ENCODE results near the gene PPM1F. TPM values are rescaled to one million over a fixed set of nuclear protein-coding genes. Genes with fewer than 3 reads are reported as not detected.

Gene PPM1F
- total RNA-seq, 1 donor from 2014 or later, result 23.6 TPM

GRCh38 chr22:21978564-21979386 lies 26.1 kb upstream of the PPM1F start:
- no peaks in the 10 kb centered on the region for H3K27me3 ChIP-seq (ENCODE audit: control insufficient read depth, insufficient read depth, low read length)
- TF ChIP-seq, protein P1, sequence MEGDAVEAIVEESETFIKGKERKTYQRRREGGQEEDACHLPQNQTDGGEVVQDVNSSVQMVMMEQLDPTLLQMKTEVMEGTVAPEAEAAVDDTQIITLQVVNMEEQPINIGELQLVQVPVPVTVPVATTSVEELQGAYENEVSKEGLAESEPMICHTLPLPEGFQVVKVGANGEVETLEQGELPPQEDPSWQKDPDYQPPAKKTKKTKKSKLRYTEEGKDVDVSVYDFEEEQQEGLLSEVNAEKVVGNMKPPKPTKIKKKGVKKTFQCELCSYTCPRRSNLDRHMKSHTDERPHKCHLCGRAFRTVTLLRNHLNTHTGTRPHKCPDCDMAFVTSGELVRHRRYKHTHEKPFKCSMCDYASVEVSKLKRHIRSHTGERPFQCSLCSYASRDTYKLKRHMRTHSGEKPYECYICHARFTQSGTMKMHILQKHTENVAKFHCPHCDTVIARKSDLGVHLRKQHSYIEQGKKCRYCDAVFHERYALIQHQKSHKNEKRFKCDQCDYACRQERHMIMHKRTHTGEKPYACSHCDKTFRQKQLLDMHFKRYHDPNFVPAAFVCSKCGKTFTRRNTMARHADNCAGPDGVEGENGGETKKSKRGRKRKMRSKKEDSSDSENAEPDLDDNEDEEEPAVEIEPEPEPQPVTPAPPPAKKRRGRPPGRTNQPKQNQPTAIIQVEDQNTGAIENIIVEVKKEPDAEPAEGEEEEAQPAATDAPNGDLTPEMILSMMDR (IDR thresholded peaks at IDR 0.05; ENCODE audit: insufficient read depth, low read length, poor library complexity, severe bottlenecking), result no peak
- no peak overlapping the region for H3K4me3 ChIP-seq (ENCODE audit: low read depth, low read length)
- no peak for DNase-seq (ENCODE audit: low read depth)
- H3K36me3 ChIP-seq (ENCODE audit: control insufficient read depth, insufficient read depth, low read length), result no peaks in the 10 kb centered on the region

- no peak for DNase-seq (ENCODE audit: low read depth)
- no peaks in the 10 kb centered on the region for H3K36me3 ChIP-seq (ENCODE audit: control insufficient read depth, insufficient read depth, low read length)
- TF ChIP-seq, protein P1 (IDR thresholded peaks at IDR 0.05; ENCODE audit: insufficient read depth, low read length, poor library complexity, severe bottlenecking), result no peak
- H3K4me3 ChIP-seq (ENCODE audit: low read depth, low read length), result no peak overlapping the region
- no peaks in the 10 kb centered on the region for H3K27me3 ChIP-seq (ENCODE audit: control insufficient read depth, insufficient read depth, low read length)
These were observed 25.2 kb upstream of the PPM1F start for GRCh38 chr22:21977814-21978213.

GRCh38 chr22:21975854-21976345 lies 23.3 kb upstream of the PPM1F start:
- no peak overlapping the region for H3K4me3 ChIP-seq (ENCODE audit: low read depth, low read length)
- H3K36me3 ChIP-seq (ENCODE audit: control insufficient read depth, insufficient read depth, low read length), result peaks cover 2% of the 10 kb centered on the region
- no peak for DNase-seq (ENCODE audit: low read depth)
- no peaks in the 10 kb centered on the region for H3K27me3 ChIP-seq (ENCODE audit: control insufficient read depth, insufficient read depth, low read length)
- TF ChIP-seq, protein P1 (IDR thresholded peaks at IDR 0.05; ENCODE audit: insufficient read depth, low read length, poor library complexity, severe bottlenecking), result no peak

DNA sequence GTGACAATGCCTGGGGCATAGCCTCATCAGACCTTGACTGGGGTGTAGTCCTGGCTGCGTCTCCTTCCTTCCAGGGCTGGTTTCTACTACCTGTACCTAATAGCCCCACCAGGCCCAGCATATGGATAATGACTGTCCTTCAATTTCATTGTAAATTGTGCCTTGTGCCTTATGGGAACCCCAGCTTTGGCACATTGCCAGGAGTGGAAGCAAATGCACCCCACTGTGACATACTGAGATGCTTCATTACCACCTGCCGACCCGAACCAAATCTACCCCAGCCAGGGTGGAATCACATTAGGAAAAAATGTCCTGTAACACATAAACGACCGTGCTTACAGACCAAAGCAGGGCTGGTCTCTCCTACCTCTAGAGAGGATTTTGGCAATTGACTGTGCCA lies 22.6 kb upstream of the PPM1F start:
- H3K27me3 ChIP-seq (ENCODE audit: control insufficient read depth, insufficient read depth, low read length), result no peaks in the 10 kb centered on the region
- TF ChIP-seq, protein P1 (IDR thresholded peaks at IDR 0.05; ENCODE audit: insufficient read depth, low read length, poor library complexity, severe bottlenecking), result no peak
- DNase-seq (ENCODE audit: low read depth), result no peak
- no peak overlapping the region for H3K4me3 ChIP-seq (ENCODE audit: low read depth, low read length)
- peaks cover 2% of the 10 kb centered on the region for H3K36me3 ChIP-seq (ENCODE audit: control insufficient read depth, insufficient read depth, low read length)

DNA sequence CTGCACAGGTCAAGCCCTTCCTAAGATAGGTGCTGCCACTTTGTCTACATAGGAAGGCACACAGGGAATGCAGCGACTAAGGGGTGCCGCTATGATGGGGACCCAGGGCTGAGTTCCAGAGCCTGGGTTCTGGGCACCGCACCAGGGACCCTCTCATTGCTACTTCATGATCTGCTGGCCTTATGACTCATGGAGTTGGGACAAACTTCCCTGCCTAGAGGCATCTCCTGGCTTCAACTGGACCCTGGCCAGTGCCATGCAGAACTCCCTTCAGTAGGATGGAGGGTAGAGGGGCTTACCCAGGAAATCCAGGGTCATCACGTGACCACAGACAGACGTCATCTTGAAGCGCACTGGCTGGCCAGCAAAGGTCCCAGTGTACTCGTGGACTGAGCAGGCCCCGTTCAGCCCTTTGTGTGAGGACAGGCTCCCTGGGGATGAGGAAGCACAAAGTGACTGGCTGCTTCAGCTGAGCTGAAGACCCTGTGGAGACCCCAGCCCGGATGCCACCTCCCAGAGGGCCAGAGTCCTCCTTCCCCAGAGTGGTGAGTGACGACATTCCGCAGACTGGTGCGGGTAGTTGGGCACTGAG lies 21.5 kb upstream of the PPM1F start:
- H3K27me3 ChIP-seq (ENCODE audit: control insufficient read depth, insufficient read depth, low read length), result no peaks in the 10 kb centered on the region
- no peak for DNase-seq (ENCODE audit: low read depth)
- peaks cover 3% of the 10 kb centered on the region for H3K36me3 ChIP-seq (ENCODE audit: control insufficient read depth, insufficient read depth, low read length)
- TF ChIP-seq, protein P1 (IDR thresholded peaks at IDR 0.05; ENCODE audit: insufficient read depth, low read length, poor library complexity, severe bottlenecking), result no peak
- no peak overlapping the region for H3K4me3 ChIP-seq (ENCODE audit: low read depth, low read length)

All from kidney epithelial cell (primary cell).